DND-41 (cell line): Measurements from ENCODE around the gene S100A12.

ENCODE experiments used
- ATAC-seq: fragments of 200-7000 bp; cut with Tn5 transposase; 3 replicates; pipeline ENCODE4 v1.9.1; 2021; ENCODE audit warnings: low read depth; ENCODE audit not compliant: insufficient read depth
- DNase-seq: peaks from one replicate; pipeline ENCODE4 v3.0.0-alpha.2; 2020
- H2AFZ ChIP-seq: 2 replicates; pipeline ENCODE4 v1.6.0; 2012; ENCODE audit warnings: low read depth, low read length
- H3K27ac ChIP-seq: 2 replicates; pipeline ENCODE4 v1.5.1; 2012; ENCODE audit warnings: low read length, inconsistent platforms
- H3K27me3 ChIP-seq: fragments of 200-600 bp; sonication (generic); 2 replicates; pipeline ENCODE4 v1.6.0; 2012; ENCODE audit warnings: low read length, mild to moderate bottlenecking, inconsistent platforms; ENCODE audit not compliant: insufficient read depth, poor library complexity
- H3K36me3 ChIP-seq: 2 replicates; pipeline ENCODE4 v1.5.1; 2012; ENCODE audit warnings: low read length, inconsistent platforms; ENCODE audit not compliant: insufficient read depth
- H3K4me1 ChIP-seq: 2 replicates; pipeline ENCODE4 v1.5.1; 2012; ENCODE audit warnings: mild to moderate bottlenecking, low read length; ENCODE audit not compliant: insufficient read depth
- H3K4me2 ChIP-seq: 2 replicates; pipeline ENCODE4 v1.6.0; 2012; ENCODE audit warnings: mild to moderate bottlenecking, moderate library complexity, low read length, inconsistent platforms; ENCODE audit not compliant: insufficient read depth
- H3K4me3 ChIP-seq, 2 experiments: fragments of 200-600 bp in 1 of 2; shearing (Covaris generic) in 1 of 2; 2 replicates each; pipeline ENCODE4 v1.5.1; 2012 to 2016; ENCODE audit warnings: inconsistent platforms in 2 of 2, low read length in 2 of 2, mild to moderate bottlenecking in 2 of 2, low read depth in 1 of 2, moderate library complexity in 1 of 2
- H3K79me2 ChIP-seq: 2 replicates; pipeline ENCODE4 v1.6.0; 2012; ENCODE audit warnings: low read length, inconsistent platforms; ENCODE audit not compliant: insufficient read depth
- H3K9ac ChIP-seq: 2 replicates; pipeline ENCODE4 v1.6.0; 2012; ENCODE audit warnings: low read depth, mild to moderate bottlenecking, inconsistent platforms, low read length, moderate library complexity
- H3K9me3 ChIP-seq: 2 replicates; pipeline ENCODE4 v1.5.1; 2012; ENCODE audit warnings: low read length, moderate library complexity, mild to moderate bottlenecking, inconsistent platforms; ENCODE audit not compliant: insufficient read depth, severe bottlenecking
- H4K20me1 ChIP-seq: 2 replicates; pipeline ENCODE4 v1.6.0; 2012; ENCODE audit warnings: low read length; ENCODE audit not compliant: insufficient read depth
- CTCF ChIP-seq: IDR thresholded peaks from 2 replicates; pipeline ENCODE4 v1.5.1; 2012; ENCODE audit warnings: borderline replicate concordance, low read length, moderate library complexity, mild to moderate bottlenecking; ENCODE audit not compliant: poor library complexity, severe bottlenecking; ENCODE audit errors: extremely low read depth
- EZH2 ChIP-seq: IDR thresholded peaks from 3 replicates; pipeline ENCODE4 v1.6.1; 2012; ENCODE audit warnings: borderline replicate concordance, low read depth, mild to moderate bottlenecking, moderate library complexity, low read length, inconsistent platforms; ENCODE audit not compliant: severe bottlenecking

S100A12 gene

GRCh38 chr1:153360190-153360589 is 15.2 kb downstream of the S100A12 start:
- no peak overlapping the region for H3K4me3 ChIP-seq
- H3K9ac ChIP-seq = no peak overlapping the region
- no peaks in the 10 kb centered on the region for H4K20me1 ChIP-seq
- TF ChIP-seq EZH2 = no peak
- TF ChIP-seq CTCF = no peak
- no peak overlapping the region for H2AFZ ChIP-seq
- no peaks in the 10 kb centered on the region for H3K79me2 ChIP-seq
- no peaks in the 10 kb centered on the region for H3K9me3 ChIP-seq
- no peak for ATAC-seq
- no peaks in the 10 kb centered on the region for H3K36me3 ChIP-seq
- DNase-seq = no peak
- peaks cover 31% of the 10 kb centered on the region for H3K27me3 ChIP-seq
- H3K4me1 ChIP-seq = no peaks in the 10 kb centered on the region
- no peak overlapping the region for H3K27ac ChIP-seq
- no peak overlapping the region for H3K4me2 ChIP-seq

GRCh38 chr1:153359241-153359640 is 16.2 kb downstream of the S100A12 start:
- no peak for DNase-seq
- TF ChIP-seq EZH2 = no peak
- no peak for TF ChIP-seq CTCF
- peaks cover 31% of the 10 kb centered on the region for H3K27me3 ChIP-seq
- H4K20me1 ChIP-seq = no peaks in the 10 kb centered on the region
- H3K36me3 ChIP-seq = no peaks in the 10 kb centered on the region
- H3K79me2 ChIP-seq = no peaks in the 10 kb centered on the region
- no peak overlapping the region for H2AFZ ChIP-seq
- no peak overlapping the region for H3K4me2 ChIP-seq
- H3K9me3 ChIP-seq = no peaks in the 10 kb centered on the region
- no peak overlapping the region for H3K4me3 ChIP-seq
- no peaks in the 10 kb centered on the region for H3K4me1 ChIP-seq
- no peak for ATAC-seq
- no peak overlapping the region for H3K9ac ChIP-seq
- no peak overlapping the region for H3K27ac ChIP-seq

GRCh38 chr1:153358691-153358975 is 16.8 kb downstream of the S100A12 start:
- no peaks in the 10 kb centered on the region for H3K9me3 ChIP-seq
- no peaks in the 10 kb centered on the region for H4K20me1 ChIP-seq
- H3K27me3 ChIP-seq = peaks cover 29% of the 10 kb centered on the region
- H3K36me3 ChIP-seq = no peaks in the 10 kb centered on the region
- H3K79me2 ChIP-seq = no peaks in the 10 kb centered on the region
- H2AFZ ChIP-seq = no peak overlapping the region
- ATAC-seq (no peak), DNase-seq (no peak)
- no peak overlapping the region for H3K9ac ChIP-seq
- no peak overlapping the region for H3K27ac ChIP-seq
- no peaks in the 10 kb centered on the region for H3K4me1 ChIP-seq
- TF ChIP-seq EZH2 (no peak), CTCF (no peak)
- no peak overlapping the region for H3K4me2 ChIP-seq
- H3K4me3 ChIP-seq = no peak overlapping the region

- no peak within 1 kb of the TSS for H3K9ac ChIP-seq
- H3K4me2 ChIP-seq = no peak within 1 kb of the TSS
- ATAC-seq = no peak
- DNase-seq = no peak
- no peaks in the 10 kb centered on the region for H3K4me1 ChIP-seq
- TF ChIP-seq CTCF = no peak
- no peak for TF ChIP-seq EZH2
- H2AFZ ChIP-seq = no peak within 1 kb of the TSS
- H3K79me2 ChIP-seq = no peaks in the 10 kb centered on the region
- H3K9me3 ChIP-seq = no peaks in the 10 kb centered on the region
- no peaks in the 10 kb centered on the region for H3K36me3 ChIP-seq
- H3K27me3 ChIP-seq = peaks cover 24% of the 10 kb centered on the region
- H4K20me1 ChIP-seq = no peaks in the 10 kb centered on the region
- no peak within 1 kb of the TSS for H3K4me3 ChIP-seq
- H3K27ac ChIP-seq = no peak within 1 kb of the TSS
Measured at GRCh38 chr1:153357853-153358690, 17.3 kb downstream of the S100A12 start, which contains the start of gene S100A9. Gene S100A9, plus strand, starts transcription at chr1:153357854. Its CDS starts 430 bp downstream, at chr1:153358284.
